Esophagus squamous epithelium (tissue), 5 donors: ENCODE results near the gene CASP3. TPM values are rescaled to one million over a fixed set of nuclear protein-coding genes. Genes with fewer than 3 reads are reported as not detected.
A peak's percentile ranks its signal among the peaks of the same experiment; 100 is the strongest.

Source experiments
- DNase-seq: peaks from one replicate; lab custom pipeline; 2025; lab: John Stamatoyannopoulos, UW
- H3K27ac ChIP-seq, 4 donors: fragments of 200-600 bp; sonication (generic); one replicate each; pipeline ENCODE4 v1.5.1; 2016 to 2019; ENCODE audit warnings: mild to moderate bottlenecking in 1 of 4
- H3K27me3 ChIP-seq, 4 donors: fragments of 200-600 bp; sonication (generic); 1 replicate in 3 of 4; 2 replicates in 1 of 4; pipeline versions ENCODE4 v1.5.1 to v1.6.0; 2017 to 2021; ENCODE audit warnings: antibody characterized with exemption in 1 of 4
- H3K36me3 ChIP-seq, 3 donors: fragments of 200-600 bp; sonication (generic); one replicate each; pipeline ENCODE4 v1.5.1; 2016 to 2019
- H3K4me1 ChIP-seq, 3 donors: fragments of 200-600 bp; sonication (generic); one replicate each; pipeline ENCODE4 v1.5.1; 2017 to 2019
- H3K4me3 ChIP-seq, 4 donors: fragments of 200-600 bp; sonication (generic); 1 replicate in 3 of 4; 2 replicates in 1 of 4; pipeline ENCODE4 v1.5.1; 2016 to 2019; ENCODE audit warnings: mild to moderate bottlenecking in 2 of 4, moderate library complexity in 1 of 4
- H3K9me3 ChIP-seq, 3 donors: fragments of 200-600 bp; sonication (generic); one replicate each; pipeline ENCODE4 v1.5.1; 2016 to 2019
- POLR2A ChIP-seq, 4 donors: fragments of 450-650 bp; IDR thresholded peaks; one replicate each; pipeline ENCODE4 v1.6.1; 2017; ENCODE audit warnings: antibody characterized with exemption in 4 of 4, mild to moderate bottlenecking in 4 of 4, moderate library complexity in 3 of 4
- WGBS, 2 donors: methylation state at CpG; one replicate each; pipeline ENCODE4 v1.1.5; 2018; 5-methylcytosine and 5-hydroxymethylcytosine counted together
- intact Hi-C: fragments of 100-400 bp; cut with DNase I; formaldehyde crosslinking; loops from one replicate; pipeline ENCODE4 v1.15.0; 2022
- total RNA-seq, 4 donors: library from RNA; depleted of rRNA; stranded (reverse); fragments of >200 nt; gene quantifications; one replicate each; pipeline ENCODE4 v1.1.0, GENCODE V29; 2016
- TF ChIP-seq, protein P1 (sequence below), 6 experiments: fragments of 450-650 bp in 4 of 6; fragments of 200-600 bp in 2 of 6; sonication (generic) in 2 of 6; IDR thresholded peaks; one replicate each; pipeline ENCODE4 v1.5.1; 2016 to 2019; ENCODE audit warnings: antibody characterized with exemption in 6 of 6, mild to moderate bottlenecking in 4 of 6, moderate library complexity in 4 of 6
- donor health status: DM: yes; HTN: yes; CAD: no.

CASP3 gene
- total RNA-seq, 4 donors from 2014 or later, result 22.9 to 48.0 (median 28.5) TPM

DNA sequence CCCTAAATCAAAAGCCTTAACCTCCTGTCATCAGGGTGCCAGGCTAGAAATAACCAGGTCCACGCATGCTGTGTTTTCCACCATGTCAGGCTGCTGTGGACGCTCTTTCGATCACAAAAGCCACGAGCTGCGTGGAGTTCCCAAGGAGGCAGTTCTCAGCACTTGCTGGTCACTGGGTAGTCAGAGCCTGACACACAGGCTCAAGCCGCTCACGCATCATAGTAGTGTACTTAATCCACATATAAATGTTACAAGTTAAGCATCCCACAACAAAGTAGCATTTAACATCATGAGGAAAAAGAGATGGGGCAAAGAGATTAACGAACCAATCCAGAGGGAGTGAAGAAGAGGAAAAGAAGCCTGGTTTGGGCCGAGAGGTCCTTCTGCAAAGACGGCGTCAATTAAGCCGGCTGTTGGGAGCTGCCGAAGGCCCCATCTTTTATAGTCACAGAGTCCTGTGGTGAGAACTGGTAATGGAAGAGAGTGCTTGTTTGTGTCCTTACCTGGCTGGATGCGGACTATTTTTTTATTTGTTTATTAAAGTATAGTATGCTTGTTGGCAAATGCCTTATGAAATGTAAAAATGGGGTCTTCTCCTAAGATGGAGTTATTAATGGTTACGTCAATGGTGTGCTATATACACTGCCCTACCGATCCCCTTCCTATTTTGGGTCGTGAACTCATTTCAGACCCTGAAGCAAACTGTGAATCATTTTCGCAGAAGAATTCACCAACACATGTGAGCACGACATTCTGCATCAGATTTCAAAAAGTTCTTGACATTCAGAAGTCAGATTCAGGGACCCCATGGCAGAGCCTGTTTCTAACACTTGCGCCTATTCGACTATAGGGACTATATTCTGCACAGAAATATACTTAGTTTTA lies 966 bp upstream of the CASP3 start:
- Histone ChIP-seq H3K27me3 (no peaks in the 10 kb centered on the region), H3K4me3 (peak overlapping the region; percentile 77 to 91 (median 89)), H3K36me3 (peaks cover 0 to 7% (median 0%) of the 10 kb centered on the region in 3 donors), H3K9me3 (no peaks in the 10 kb centered on the region), H3K27ac (peak overlapping the region; percentile 96 to 100 (median 98)), H3K4me1 (peaks cover 20 to 49% (median 36%) of the 10 kb centered on the region in 3 donors)
- DNase-seq, result no peak
- intact Hi-C loops, result loop anchor here (10.0 kb wide), 3 partner anchors 95 to 385 kb away; no protein-coding TSS in a partner anchor
- 29 to 48% methylated on average over 14 to 20 of the region's 21 CpGs for WGBS, 2 donors
- TF ChIP-seq POLR2A (IDR thresholded peaks at IDR 0.05), result no peak
- TF ChIP-seq, protein P1, sequence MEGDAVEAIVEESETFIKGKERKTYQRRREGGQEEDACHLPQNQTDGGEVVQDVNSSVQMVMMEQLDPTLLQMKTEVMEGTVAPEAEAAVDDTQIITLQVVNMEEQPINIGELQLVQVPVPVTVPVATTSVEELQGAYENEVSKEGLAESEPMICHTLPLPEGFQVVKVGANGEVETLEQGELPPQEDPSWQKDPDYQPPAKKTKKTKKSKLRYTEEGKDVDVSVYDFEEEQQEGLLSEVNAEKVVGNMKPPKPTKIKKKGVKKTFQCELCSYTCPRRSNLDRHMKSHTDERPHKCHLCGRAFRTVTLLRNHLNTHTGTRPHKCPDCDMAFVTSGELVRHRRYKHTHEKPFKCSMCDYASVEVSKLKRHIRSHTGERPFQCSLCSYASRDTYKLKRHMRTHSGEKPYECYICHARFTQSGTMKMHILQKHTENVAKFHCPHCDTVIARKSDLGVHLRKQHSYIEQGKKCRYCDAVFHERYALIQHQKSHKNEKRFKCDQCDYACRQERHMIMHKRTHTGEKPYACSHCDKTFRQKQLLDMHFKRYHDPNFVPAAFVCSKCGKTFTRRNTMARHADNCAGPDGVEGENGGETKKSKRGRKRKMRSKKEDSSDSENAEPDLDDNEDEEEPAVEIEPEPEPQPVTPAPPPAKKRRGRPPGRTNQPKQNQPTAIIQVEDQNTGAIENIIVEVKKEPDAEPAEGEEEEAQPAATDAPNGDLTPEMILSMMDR (IDR thresholded peaks at IDR 0.05), result peak in 3 of 6 experiments; percentile 5 to 14 (median 7)

DNA sequence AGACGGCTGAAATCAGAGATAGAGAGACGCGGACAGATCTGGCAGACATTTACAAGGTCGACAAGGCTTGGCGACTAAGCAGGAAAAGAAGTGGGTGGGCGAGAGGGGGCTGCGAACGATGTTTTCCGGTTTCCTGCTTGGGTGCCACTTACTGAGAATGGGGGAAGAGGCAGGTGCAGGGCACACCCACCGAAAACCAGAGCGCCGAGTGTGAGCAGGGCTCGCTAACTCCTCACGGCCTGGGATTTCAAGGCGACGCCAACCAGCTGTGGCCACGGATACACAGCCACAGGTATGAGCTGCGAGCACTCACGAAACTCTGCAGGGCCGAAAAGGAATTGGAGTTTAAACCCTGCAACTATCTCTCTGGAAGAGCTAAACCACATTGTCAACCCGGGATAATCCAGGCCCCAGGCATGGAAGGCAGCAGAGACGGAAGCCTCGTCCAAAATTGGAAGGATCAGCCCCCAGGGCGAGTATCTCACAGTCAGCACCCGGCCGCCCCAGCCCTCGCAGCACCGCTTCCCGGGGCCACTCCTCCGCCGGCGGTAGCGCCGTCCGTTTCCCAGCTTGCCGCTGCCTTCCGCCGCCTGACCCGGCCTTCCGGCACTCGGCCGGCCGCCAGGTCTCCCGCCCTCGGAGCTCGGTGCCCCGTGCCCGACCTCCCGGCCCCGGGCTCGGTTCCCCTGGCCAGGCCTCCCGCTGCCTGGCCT lies 778 bp downstream of the CASP3 start:
- H3K27ac ChIP-seq, result peak overlapping the region; percentile 98 to 100 (median 99)
- H3K9me3 ChIP-seq, result no peaks in the 10 kb centered on the region
- DNase-seq, result peak; percentile 12
- intact Hi-C loops, result loop anchor here (10.0 kb wide), 3 partner anchors 96 to 384 kb away; no protein-coding TSS in a partner anchor
- no peaks in the 10 kb centered on the region for H3K27me3 ChIP-seq
- no peak for TF ChIP-seq POLR2A (IDR thresholded peaks at IDR 0.05)
- TF ChIP-seq, protein P1 (IDR thresholded peaks at IDR 0.05), result peak in 1 of 6 experiments; percentile 12
- H3K36me3 ChIP-seq, result peaks cover 0 to 14% (median 0%) of the 10 kb centered on the region in 3 donors
- 1% methylated on average over 10 to 21 of the region's 52 CpGs for WGBS, 2 donors
- peaks cover 20 to 54% (median 36%) of the 10 kb centered on the region in 3 donors for H3K4me1 ChIP-seq
- peak overlapping the region; percentile 77 to 91 (median 89) for H3K4me3 ChIP-seq

DNA sequence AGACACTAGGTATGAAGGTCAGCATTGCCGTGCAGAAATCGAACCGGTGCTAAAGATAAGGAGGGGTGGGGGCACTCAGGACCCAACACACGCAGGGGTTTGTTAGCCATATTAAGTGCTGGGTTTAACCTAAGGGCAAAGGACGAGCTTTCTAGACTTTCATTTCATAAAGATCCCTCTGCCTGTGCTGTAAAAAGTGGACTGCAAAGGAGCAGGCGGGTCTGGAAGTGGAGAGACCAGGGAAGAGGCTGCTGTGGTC lies 1.3 kb downstream of the CASP3 start:
- DNase-seq, result no peak
- Histone ChIP-seq H3K36me3 (peaks cover 0 to 17% (median 0%) of the 10 kb centered on the region in 3 donors), H3K4me3 (peak overlapping the region; percentile 77 to 91 (median 89)), H3K27me3 (no peaks in the 10 kb centered on the region), H3K4me1 (peaks cover 20 to 54% (median 36%) of the 10 kb centered on the region in 3 donors), H3K9me3 (no peaks in the 10 kb centered on the region), H3K27ac (peak overlapping the region; percentile 98 to 100 (median 99))
- TF ChIP-seq, protein P1 (IDR thresholded peaks at IDR 0.05), result no peak
- TF ChIP-seq POLR2A (IDR thresholded peaks at IDR 0.05), result no peak
- intact Hi-C loops, result loop anchor here (10.0 kb wide), 3 partner anchors 97 to 383 kb away; no protein-coding TSS in a partner anchor
- 6 to 9% methylated on average over 6 of the region's 6 CpGs for WGBS, 2 donors

DNA sequence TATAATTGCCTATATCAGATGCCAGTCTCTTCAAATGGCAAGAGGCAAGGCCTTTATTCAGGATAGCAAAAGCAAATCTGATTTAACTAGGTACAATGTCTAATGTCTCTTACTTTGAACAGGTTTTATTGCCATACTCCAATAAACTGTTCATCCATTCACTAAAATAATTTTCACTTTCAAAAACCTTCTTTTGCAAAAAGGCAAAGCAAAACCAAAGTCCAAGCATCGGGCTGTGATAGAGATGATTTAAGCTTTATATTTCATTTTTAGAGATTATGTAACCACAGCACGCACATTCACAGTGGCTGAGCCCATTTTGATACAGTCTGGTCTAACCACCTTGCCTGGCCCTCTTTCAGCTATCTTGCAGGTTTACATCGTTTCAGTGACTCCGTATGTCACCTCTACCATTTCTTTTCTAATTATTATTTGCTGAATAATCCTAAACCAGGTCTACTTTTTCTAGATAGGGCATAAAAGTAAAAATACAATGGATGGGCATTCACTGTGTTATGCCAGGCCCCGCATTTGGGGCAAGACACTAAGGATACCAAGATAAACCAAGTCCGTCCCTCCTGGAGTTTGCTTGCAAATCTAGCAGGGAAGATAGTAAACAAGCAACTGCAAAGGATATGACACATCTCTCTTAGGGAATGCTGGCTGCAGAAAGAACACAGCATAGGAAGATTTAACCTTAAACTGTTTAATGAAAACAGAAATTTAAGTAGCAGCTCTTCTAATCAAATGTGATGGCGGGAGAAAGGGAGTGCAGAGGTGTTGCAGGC lies 1.8 kb downstream of the CASP3 start:
- H3K4me3 ChIP-seq, result peak overlapping the region; percentile 77 to 91 (median 89)
- no peak for DNase-seq
- 43 to 64% methylated on average over 7 of the region's 7 CpGs for WGBS, 2 donors
- H3K27ac ChIP-seq, result peak overlapping the region; percentile 98 to 100 (median 99)
- TF ChIP-seq, protein P1 (IDR thresholded peaks at IDR 0.05), result no peak
- TF ChIP-seq POLR2A (IDR thresholded peaks at IDR 0.05), result no peak
- peaks cover 0 to 21% (median 0%) of the 10 kb centered on the region in 3 donors for H3K36me3 ChIP-seq
- intact Hi-C loops, result loop anchor here (10.0 kb wide), 3 partner anchors 97 to 383 kb away; no protein-coding TSS in a partner anchor
- H3K4me1 ChIP-seq, result peaks cover 20 to 54% (median 36%) of the 10 kb centered on the region in 3 donors
- H3K27me3 ChIP-seq, result no peaks in the 10 kb centered on the region
- H3K9me3 ChIP-seq, result no peaks in the 10 kb centered on the region
